AG09319 (cell line): ENCODE data around the gene CUX1.

Experiments used
- DNase-seq: peaks from one replicate; pipeline ENCODE4 v3.0.0-alpha.2; 2010; ENCODE audit warnings: low read depth; ENCODE audit errors: extremely low read depth
- CTCF ChIP-seq: IDR thresholded peaks from 2 replicates; pipeline ENCODE4 v1.5.1; 2011; ENCODE audit warnings: low read depth, mild to moderate bottlenecking, inconsistent platforms, low read length, moderate library complexity

The CUX1 gene

GRCh38 chr7:102061981-102062390 is 244.6 kb downstream of the CUX1 start:
- no peak for DNase-seq
- TF ChIP-seq CTCF, result no peak

- DNase-seq, result no peak
- TF ChIP-seq CTCF, result no peak
Measured at GRCh38 chr7:102063690-102064180, 246.3 kb downstream of the CUX1 start.

DNA sequence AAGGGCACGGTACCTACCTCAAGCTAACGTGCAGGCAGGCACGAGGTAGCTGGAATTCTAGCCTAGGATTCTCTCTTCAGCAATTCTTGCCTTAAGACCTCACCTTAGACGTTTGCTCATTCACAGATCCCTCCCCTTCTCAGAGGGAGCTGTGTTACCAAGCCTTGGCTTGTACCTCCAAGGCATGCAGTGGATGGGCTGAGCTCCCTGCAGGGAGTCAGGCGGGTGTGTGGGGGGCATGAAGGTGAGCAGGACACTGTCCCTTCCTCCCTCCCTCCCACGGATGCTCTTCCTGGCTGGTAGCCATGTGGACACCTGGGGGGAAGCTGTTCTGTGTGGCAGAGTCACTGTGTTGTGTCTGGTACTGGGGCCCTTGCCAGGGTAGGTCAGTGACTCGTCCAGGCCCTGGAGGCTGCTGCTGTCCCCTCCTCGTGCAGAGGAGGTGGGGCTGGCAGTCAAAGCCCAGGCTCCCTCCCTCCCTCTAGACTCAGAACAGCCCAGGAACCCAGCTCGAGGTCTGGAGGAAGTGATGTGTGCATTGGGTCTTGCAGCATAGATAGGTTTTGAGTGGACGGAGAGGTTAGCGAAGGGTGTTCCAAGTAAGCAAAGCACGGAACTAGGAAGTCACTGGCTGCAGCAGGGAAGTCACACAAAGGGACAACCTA is 247.1 kb downstream of the CUX1 start:
- no peak for DNase-seq
- TF ChIP-seq CTCF, result no peak

GRCh38 chr7:102065226-102065625 is 247.8 kb downstream of the CUX1 start:
- DNase-seq, result no peak
- no peak for TF ChIP-seq CTCF

DNA sequence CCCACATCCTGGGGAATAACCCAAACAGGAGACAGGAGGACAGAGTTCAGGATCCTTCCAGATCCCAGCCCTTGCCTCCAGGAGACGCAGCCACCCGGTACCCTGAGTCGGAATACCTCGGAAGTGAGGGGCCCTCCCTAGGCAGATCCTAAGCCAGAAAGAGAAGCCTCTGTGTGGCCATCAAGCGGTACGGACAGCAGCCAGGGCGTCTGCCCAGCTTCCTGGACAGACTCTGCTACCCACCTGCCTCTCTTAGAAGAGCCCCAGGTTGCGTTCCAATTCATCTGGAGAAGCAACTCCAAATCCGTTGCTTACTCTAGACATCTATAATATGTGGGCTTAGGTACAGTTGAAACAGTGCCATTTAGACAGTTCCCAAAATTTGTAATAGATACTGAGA is 249.1 kb downstream of the CUX1 start:
- no peak for DNase-seq
- TF ChIP-seq CTCF, result no peak

DNA sequence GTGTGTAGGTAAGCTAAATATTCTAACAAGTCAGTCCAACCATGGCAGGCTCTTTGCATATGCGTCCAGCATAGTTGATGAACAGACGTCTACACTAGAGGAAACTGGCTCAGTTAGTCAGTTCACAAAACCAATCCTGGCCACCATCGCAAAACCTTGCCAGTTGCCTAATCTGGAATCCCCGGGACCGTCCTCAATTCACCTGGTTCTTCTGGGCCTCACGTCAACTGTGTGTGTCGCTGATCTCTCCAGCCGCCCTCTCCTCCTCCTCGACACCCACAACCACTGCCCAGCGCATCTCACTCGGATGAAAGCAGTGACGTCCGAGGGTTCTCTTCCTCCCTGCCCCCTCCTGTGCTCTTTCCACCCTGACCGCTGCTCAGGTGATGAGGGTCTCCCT is 251.4 kb downstream of the CUX1 start:
- no peak for TF ChIP-seq CTCF
- no peak for DNase-seq

DNA sequence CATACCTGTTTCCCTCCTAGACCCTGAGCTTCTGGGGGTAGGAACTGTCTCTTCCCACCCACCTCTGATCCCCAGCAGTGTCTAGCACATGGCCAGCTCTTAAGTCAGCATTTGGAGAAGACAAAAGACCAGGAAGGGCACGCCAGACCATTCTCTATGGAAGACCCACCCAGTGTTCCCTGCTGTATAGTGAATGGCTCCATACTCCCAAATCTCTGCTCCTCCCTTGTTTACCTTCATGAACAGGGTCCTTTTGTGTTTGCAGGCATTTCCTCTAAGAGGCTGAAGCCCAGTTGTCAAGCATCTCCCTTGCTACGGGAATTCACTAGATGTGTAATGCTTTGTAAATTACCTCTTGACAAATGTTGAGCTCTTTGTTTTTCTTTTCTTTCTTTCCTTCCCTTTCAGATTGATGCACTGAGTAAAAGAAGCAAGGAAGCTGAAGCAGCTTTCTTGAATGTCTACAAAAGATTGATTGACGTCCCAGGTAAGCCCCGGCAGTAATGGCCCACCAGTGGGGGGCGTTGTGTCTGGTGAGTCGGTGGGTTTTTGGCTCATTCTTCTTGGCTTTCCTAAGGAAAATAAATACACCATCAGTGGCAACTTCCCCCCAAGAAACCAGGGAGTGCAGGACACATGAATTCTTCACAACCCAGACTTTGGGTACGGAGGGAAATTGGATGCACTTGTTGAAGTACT is 252.7 kb downstream of the CUX1 start:
- no peak for DNase-seq
- TF ChIP-seq CTCF, result no peak; the same call in 1 of the 2 replicates
